Measurements from ENCODE around the gene FIS1.

Gene FIS1

GRCh38 chr7:101195884-101196283 is 49.0 kb downstream of the FIS1 start:
- DNase-seq: no peak
- intact Hi-C loops (cut with DNase I): no loop called here
